ENCODE results near the gene TRIM62.

TRIM62 gene

GRCh38 chr1:33190701-33191100, 8.9 kb upstream of the TRIM62 start:
- DNase-seq (ENCODE audit: low read depth in 2 of 2): no peak
- TF ChIP-seq, protein P1, sequence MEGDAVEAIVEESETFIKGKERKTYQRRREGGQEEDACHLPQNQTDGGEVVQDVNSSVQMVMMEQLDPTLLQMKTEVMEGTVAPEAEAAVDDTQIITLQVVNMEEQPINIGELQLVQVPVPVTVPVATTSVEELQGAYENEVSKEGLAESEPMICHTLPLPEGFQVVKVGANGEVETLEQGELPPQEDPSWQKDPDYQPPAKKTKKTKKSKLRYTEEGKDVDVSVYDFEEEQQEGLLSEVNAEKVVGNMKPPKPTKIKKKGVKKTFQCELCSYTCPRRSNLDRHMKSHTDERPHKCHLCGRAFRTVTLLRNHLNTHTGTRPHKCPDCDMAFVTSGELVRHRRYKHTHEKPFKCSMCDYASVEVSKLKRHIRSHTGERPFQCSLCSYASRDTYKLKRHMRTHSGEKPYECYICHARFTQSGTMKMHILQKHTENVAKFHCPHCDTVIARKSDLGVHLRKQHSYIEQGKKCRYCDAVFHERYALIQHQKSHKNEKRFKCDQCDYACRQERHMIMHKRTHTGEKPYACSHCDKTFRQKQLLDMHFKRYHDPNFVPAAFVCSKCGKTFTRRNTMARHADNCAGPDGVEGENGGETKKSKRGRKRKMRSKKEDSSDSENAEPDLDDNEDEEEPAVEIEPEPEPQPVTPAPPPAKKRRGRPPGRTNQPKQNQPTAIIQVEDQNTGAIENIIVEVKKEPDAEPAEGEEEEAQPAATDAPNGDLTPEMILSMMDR (IDR thresholded peaks at IDR 0.05; ENCODE audit: low read depth, low read length): no peak
- H3K4me3 ChIP-seq (replicated peaks in 1 of 2; ENCODE audit: low read depth in 2 of 2, low read length in 2 of 2): no peak overlapping the region

GRCh38 chr1:33188572-33189275, 6.9 kb upstream of the TRIM62 start:
- TF ChIP-seq, protein P1 (IDR thresholded peaks at IDR 0.05; ENCODE audit: low read depth, low read length): no peak
- H3K4me3 ChIP-seq (replicated peaks in 1 of 2; ENCODE audit: low read depth in 2 of 2, low read length in 2 of 2): no peak overlapping the region
- DNase-seq (ENCODE audit: low read depth in 2 of 2): peak in 1 of 2 donors; percentile 10

- no peak overlapping the region for H3K4me3 ChIP-seq (replicated peaks in 1 of 2; ENCODE audit: low read depth in 2 of 2, low read length in 2 of 2)
- no peak for DNase-seq (ENCODE audit: low read depth in 2 of 2)
- TF ChIP-seq, protein P1 (IDR thresholded peaks at IDR 0.05; ENCODE audit: low read depth, low read length): no peak
Observed at GRCh38 chr1:33186936-33187335, 5.1 kb upstream of the TRIM62 start.

- TF ChIP-seq, protein P1 (IDR thresholded peaks at IDR 0.05; ENCODE audit: low read depth, low read length): no peak
- no peak overlapping the region for H3K4me3 ChIP-seq (replicated peaks in 1 of 2; ENCODE audit: low read depth in 2 of 2, low read length in 2 of 2)
- no peak for DNase-seq (ENCODE audit: low read depth in 2 of 2)
Observed at GRCh38 chr1:33185541-33185940, 3.7 kb upstream of the TRIM62 start.

DNA sequence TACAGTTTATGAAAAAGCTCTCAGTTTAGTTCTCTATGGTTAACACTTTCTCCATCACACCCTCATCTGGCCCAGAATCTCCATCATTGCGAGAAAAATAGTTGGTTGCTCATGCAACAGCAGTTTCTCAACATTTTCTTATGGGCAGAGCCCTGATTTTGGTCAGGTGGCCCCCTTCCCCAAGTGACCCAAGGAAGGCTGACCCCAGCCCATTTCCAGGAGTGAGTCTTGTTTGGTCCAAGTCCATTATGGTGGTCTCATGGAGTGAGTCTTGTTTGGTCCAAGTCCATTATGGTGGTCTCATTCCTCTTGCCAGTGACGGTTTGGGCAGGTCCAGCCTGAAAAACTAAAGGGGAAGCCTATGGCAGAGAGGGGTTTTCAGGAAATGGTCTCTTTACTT, 1.5 kb upstream of the TRIM62 start:
- no peak for DNase-seq (ENCODE audit: low read depth in 2 of 2)
- H3K4me3 ChIP-seq (replicated peaks in 1 of 2; ENCODE audit: low read depth in 2 of 2, low read length in 2 of 2): no peak overlapping the region
- TF ChIP-seq, protein P1 (IDR thresholded peaks at IDR 0.05; ENCODE audit: low read depth, low read length): no peak

DNA sequence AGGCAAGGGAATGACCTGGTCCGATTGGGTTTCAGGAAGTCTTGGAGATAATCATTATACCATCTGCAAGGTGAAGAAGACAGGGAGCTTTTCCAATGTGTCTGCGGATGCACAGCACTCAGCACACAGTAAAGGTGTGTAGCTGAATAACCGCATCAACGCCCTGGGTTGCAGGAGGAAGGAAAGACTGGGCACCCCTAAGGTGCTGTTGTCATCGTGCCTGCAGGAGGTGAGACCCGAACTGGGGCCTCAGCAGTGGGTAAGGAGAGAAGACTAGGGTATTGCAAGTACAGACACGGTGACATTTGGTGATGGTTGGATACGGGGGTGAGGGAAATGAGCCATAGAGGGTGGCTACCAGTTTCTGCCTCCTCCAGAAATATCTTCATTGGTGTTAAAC, 1.1 kb upstream of the TRIM62 start:
- TF ChIP-seq, protein P1 (IDR thresholded peaks at IDR 0.05; ENCODE audit: low read depth, low read length): no peak
- DNase-seq (ENCODE audit: low read depth in 2 of 2): no peak
- H3K4me3 ChIP-seq (replicated peaks in 1 of 2; ENCODE audit: low read depth in 2 of 2, low read length in 2 of 2): no peak overlapping the region

GRCh38 chr1:33182401-33182841, 578 bp upstream of the TRIM62 start:
- TF ChIP-seq, protein P1 (IDR thresholded peaks at IDR 0.05; ENCODE audit: low read depth, low read length): no peak
- DNase-seq (ENCODE audit: low read depth in 2 of 2): peak; percentile 45 to 76
- H3K4me3 ChIP-seq (replicated peaks in 1 of 2; ENCODE audit: low read depth in 2 of 2, low read length in 2 of 2): no peak overlapping the region

Data from cardiac fibroblast (primary cell).